ENCODE measurements around the gene PTPN1.
"Not testable (repeated sequence)": the region's sequence is repeated elsewhere in the genome, so short reads cannot be mapped to it uniquely, and the experiment has no call there.

Gene PTPN1

GRCh38 chr20:50615407-50615806 lies 105.2 kb downstream of the PTPN1 start:
- no peak for DNase-seq

GRCh38 chr20:50617022-50617421 lies 106.8 kb downstream of the PTPN1 start:
- no peak for DNase-seq

GRCh38 chr20:50618537-50618936 lies 108.4 kb downstream of the PTPN1 start:
- no peak for DNase-seq

GRCh38 chr20:50620459-50620858 lies 110.3 kb downstream of the PTPN1 start:
- not testable (repeated sequence) for DNase-seq

GRCh38 chr20:50621068-50621665 lies 111.0 kb downstream of the PTPN1 start:
- no peak for DNase-seq

GRCh38 chr20:50624351-50625016 lies 114.3 kb downstream of the PTPN1 start:
- peak; percentile 90 for DNase-seq

DNA sequence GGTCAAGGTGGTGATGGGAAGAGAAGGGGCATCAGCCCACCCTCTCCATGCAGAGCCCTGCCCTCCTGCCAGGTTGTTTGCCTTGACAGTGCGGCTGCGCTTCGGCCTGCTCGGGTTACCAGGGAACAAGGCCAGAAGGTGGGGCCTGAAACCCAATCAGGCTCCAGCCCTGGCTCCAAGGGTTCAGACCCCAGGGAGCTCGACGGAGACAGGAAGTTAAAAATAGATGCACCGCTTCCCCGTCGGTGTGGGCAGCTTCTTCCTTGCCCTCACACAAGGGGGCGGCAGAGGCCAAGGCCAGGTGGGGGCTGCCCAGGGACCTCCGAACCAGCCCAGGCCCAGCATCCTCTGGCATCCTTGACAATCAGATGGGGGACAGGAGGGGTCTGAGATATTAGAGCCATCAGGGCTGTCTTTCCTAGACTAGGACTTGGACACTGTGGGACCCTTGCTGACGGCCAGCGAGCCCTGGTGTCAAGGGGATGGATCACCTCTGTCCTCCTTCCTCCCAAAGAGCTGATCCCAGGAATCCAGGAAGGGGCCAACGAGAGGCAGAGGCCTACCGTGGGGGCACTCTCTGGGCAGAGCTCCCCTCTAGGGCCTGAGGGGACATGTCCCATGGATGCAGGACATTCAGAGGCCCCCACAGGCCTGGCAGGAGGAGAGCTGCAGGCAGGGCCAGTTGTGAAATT lies 115.9 kb downstream of the PTPN1 start:
- peak; percentile 70 for DNase-seq

DNA sequence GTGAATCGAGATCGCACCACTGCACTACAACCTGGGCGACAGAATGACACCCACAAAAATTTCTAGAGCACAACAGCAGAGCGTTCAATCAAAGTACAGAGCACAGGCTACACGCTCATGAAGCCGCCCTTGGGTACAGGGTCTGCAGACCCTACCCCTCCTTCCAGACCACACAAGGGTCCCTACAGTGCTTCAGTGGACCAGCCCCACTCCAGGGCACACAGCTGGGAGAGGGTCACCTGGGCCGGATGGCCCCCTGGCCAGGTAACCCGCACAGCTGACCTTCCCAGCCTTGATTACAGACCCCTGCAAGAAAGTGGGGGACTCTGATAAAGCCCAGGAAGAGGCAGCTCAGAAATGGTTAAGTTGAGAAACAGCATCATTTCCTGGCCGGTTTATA lies 117.6 kb downstream of the PTPN1 start:
- DNase-seq, result no peak

- peak; percentile 50 for DNase-seq
These were observed 118.1 kb downstream of the PTPN1 start for GRCh38 chr20:50628332-50628731.

- DNase-seq, result peak; percentile 8
These were observed 118.9 kb downstream of the PTPN1 start for GRCh38 chr20:50628853-50629669.

DNA sequence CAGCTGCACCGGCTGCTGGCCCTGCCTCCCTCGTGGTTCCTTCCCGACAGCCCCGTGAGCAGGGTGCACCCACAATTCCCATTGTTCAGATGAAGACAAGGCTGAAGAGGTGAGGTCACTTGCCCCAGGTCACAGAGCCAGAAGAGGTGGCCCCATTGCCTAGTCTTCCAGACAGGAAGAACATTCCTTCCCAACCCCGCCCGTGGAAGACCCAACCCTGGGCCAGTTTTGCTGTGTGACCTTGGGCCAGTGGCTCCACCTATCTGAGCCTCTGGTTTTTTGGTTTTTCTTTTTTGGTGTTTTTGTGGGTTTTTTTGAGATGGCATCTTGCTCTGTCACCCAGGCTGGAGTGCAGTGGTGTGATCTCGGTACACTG lies 119.5 kb downstream of the PTPN1 start:
- no peak for DNase-seq

DNA sequence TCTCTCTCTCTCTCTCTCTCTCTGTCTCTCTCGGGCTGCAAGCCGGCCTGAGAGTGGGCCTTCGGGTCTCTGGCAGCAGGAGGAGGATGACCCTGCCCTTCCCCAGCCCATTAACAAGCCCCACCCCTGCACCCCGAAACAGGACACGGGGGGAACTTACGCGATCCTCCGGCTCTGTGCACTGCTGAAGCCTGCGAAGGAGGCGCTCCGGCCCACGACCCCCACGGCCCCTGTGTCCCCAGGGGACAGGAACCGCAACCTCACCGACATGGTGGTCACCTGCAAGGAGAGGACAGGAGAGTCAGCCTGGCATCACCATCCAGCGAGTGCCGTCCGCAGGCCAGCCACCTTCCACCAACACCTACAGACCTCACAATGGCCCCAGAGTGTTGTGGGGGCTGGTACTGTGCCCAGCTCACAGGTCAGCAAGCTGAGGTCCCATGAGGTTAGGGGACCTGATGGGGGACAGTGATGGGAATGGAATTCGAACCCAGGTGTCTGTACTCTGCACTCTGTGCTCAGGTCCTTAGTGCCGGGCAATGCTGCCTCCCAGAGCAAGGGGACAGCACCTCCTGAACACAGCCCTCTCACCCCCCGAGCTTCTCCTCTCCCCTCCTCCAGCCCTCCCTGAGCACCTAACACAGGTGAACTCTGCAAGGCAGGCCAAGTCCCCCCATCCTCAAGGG lies 120.5 kb downstream of the PTPN1 start:
- DNase-seq, result no peak

GRCh38 chr20:50632236-50632635 lies 122.1 kb downstream of the PTPN1 start:
- DNase-seq, result no peak

DNA sequence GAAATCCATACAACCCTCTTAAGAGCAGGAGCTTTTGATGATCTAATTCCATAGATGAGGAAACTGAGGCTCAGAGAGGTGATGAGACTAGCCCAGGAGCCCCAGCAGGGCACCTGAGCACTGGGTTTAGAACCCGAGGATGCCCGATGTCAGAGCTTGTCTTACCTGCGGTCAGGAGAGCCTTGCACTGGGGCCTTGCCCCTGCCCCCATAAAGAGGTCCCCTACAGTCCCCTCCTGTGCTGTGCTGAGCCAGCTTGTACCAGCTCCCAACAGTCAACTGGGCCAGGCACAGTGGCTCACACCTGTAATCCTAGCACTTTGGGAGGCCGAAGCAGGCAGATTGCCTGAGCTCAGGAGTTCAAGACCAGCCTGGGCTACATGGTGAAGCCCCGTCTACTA lies 122.5 kb downstream of the PTPN1 start:
- DNase-seq, result no peak

- DNase-seq, result no peak
These were observed 123.2 kb downstream of the PTPN1 start for GRCh38 chr20:50633361-50633760.

DNA sequence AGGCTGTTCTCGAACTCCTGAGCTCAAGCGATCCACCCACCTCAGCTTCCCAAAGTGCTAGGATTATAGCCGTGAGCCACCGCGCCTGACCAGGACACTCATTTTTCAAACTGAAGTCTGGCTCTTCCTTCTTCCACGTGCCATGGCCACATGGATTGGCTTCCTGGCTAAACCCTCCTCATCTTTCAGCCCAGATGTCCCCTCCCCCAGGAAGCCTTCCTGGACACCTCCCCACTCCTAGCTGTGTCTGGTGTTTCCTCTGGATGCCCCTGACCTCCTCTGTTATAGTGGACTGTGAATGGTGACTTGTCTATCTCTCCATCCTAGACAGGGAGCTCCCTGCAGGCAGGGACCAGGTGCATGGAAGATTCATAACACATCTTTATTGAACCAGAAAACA lies 124.0 kb downstream of the PTPN1 start:
- DNase-seq, result no peak

Data from NCI-H69 (cell line).